GM12892 (cell line): Measurements from ENCODE around the gene TBXAS1.
"Not testable (repeated sequence)": the region's sequence is repeated elsewhere in the genome, so short reads cannot be mapped to it uniquely, and the experiment has no call there.

ENCODE experiments used
- POLR2A ChIP-seq: IDR thresholded peaks from 2 replicates; pipeline ENCODE4 v1.6.1; 2011; ENCODE audit warnings: low read depth, low read length, control low read depth
- TAF1 ChIP-seq: IDR thresholded peaks from 2 replicates; pipeline ENCODE4 v1.6.1; 2011; ENCODE audit warnings: low read depth, mild to moderate bottlenecking, control low read depth, low read length, borderline replicate concordance

DNA sequence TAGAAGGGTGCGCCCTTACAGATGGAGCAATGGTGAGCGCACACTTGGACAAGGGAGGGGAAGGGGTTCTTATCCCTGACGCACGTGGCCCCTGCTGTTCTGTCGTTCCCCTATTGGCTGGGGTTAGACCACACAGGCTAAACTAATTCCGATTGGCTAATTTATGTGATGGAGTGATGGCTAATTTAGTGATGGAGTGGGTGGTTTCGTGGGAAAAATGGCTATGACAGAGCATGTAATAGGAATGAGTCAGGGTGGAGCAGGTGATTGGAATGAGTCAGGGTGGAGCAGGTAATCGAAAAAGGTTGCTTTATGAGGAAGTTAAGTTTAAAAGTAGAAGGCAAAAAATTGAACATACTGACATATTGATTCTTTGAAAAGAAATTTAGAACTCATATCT, 100.2 kb downstream of the TBXAS1 start:
- TF ChIP-seq TAF1, POLR2A: not testable (repeated sequence)
